GM21528 (cell line): Measurements from ENCODE around the gene FGF6.

ENCODE experiments used
- ATAC-seq: cut with Tn5 transposase; IDR thresholded peaks from one replicate; pipeline ENCODE4 v1.9.1; 2021; ENCODE audit warnings: mild to moderate bottlenecking, moderate library complexity; ENCODE audit not compliant: unreplicated experiment, low FRiP score

The FGF6 gene

DNA sequence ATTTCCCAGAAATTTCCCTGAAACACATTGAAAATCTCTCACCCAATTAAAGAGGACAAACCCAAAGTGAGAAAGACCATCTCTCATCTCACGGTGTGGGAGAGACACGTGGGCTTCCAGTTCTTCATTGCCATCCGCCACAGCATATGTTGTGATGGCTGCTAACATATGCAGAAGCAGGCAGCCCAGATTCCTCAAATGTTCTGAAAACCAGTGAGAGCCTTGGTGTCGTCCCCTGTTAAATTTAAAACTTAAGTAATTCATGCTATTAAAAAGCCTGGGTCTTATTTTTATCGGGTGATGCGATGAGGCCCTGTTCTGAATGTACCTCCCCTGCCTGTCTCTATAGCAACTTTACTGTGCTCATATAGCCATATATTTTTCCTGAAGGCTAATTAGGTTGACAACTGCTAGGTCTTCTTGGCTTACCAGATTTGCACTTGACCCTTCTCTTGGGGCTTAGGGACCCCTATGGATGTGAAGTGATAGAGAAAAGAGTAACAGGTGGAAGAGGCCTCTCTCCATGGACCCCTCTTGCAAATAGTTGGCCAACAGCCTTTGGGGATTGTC, 2.8 kb upstream of the FGF6 start:
- ATAC-seq, result no peak

DNA sequence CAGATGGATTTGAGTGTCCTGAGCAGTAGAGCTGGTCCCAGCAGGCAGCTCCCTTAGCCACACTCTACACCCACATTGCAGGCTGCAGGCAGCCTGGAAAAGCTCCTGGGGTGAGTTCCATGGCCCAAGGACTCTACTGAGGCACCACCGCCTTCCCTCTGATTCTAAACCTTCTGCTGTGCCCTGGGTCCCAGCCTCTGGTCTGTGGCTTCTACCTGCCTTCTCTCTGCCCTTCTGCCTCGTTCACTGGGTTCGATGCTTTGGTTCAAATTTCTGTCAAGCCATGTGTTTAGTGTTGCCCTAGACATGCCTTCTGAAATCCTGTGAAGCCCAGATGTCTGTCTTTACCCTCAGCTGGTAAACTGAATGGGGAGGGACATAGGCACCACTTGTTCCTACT, 1.5 kb upstream of the FGF6 start:
- ATAC-seq, result no peak

DNA sequence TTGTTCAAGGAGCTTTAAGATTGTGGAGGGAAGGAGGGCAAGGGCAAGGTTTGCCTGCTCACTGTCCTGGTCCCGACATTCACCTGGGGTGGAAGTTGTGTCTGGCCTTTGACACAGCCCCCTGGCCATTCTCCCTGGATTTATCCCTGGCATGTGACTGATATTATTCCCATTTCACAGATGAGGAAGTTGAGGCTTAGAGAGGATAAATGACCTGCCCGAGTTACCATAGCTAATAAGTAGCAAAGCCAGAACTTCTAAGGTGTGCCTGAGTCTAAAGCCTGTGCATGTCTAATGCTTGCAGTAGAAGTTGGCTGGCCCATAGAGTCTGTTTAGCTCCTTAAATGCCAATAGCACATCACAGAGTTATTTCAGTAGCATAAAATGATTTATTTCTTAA, 720 bp upstream of the FGF6 start:
- no peak for ATAC-seq

DNA sequence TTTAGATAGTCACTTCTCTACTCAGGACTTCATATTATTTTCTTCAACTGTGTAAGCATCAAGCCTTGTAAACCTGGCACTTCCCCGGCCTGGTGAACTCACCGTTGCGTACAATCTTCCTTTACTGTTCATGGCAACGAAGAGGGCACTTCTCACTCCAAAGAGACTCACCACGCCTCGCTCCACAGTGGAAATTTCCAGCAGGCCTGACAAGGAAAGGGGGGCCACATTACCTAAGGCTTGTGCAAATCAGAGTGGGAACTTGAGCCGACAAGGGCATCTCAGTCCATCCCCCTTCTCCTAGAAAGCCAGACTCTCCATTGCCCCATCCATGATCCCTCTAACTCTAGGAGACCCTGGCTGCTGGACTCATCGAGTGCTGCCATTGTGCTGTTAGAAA, 1.6 kb downstream of the FGF6 start:
- ATAC-seq, result no peak

DNA sequence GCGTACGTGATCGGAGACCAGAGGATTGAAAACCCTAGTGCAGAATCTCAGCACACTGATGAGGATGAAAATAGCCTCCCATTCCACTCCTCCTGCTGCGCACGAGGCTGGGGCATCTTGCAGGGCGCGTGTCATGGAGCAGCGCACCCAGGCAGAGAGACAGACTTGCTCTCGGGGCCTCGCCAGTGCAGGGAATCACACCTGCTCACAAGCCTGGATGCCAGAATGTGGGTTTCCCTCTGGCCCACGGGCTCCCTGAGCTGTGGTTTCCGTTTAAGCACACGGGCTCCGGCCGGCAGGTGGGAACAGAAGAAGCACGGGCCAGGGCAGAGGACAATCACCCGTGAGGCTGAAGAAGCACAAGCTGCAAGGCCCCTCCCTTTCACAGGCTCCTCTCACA, 2.0 kb downstream of the FGF6 start:
- ATAC-seq, result no peak

DNA sequence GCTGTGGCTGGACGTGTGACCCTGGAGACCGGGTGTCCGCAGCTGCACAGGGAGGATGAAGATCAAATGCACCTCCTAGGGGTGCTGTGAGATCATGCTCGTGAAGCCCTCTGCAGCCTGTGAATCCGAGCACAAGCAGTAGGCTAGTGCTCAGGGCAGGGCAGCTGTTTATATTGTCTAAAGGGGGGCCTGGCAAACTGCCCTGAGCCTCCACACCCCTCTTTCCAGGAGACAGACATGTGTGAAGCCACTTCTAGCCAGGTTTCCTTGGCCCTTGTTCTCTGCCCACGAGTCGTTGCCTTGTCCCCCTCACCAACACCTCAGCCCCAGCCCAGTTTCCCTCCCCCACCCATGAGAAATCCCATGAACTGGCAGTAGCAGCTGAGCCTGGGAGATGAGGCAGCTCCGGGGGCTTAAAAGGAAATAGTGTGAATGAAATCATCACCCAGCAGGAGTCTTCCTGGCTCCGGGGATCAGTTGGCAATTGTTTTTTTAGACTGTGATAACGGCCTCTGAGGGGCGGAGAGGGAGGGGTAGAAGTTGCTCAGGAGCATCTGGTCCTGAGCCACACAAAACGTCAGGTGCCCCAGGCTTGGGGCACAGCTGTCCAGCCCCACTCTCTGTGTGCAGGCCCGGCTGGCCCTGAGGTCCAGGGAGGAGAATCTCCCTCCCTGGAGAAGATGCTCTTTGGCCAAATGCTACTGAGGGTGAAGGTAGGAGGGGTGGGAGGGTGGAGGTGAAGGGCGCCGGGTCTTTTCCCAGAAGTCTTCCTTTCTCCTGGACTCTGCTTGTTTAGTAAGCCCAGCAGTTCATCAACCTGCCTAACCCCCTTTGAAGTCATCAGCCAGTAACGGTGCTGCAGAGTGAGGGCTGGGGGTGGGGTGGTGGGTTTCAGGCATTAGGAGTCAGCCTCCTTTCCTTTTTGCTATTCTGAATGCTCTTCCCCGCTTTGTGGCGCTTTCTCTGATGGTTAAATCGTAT, 4.0 kb downstream of the FGF6 start:
- ATAC-seq, result no peak

DNA sequence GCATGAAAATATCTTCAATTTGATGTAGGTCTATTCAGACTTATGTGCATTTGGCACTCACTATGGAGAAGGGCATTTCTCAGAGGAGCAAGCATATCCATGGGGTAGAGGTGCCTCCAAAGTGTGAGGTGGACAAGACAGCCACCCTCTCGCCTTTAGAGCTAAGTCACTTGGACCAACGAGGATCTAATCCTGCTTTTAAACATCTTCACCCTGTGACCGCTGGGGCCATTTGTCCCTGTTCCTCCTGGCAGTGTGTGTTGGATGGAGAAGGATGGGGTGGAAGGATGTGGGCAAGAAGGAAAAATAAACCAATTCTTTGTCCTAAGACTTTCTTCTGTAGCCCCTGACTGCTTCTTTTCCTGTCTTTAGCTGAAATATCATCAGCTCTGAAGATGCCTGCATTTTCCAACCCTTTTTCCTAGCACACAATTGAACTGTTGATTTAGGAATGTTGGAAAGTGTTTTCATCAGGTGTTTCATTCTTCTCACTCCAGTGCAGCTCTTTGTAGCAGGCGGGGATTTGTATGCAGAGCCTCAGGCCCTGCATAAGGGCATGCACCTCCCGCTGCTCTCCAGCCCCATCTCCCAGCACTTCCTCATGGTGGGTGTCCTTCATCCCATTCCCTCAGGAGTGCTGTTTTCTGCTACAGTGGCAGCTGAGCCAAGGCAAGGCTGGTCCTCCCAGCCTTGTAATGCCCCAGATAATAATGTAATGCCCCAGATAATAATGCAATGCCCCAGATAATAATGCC, 5.3 kb downstream of the FGF6 start:
- no peak for ATAC-seq

DNA sequence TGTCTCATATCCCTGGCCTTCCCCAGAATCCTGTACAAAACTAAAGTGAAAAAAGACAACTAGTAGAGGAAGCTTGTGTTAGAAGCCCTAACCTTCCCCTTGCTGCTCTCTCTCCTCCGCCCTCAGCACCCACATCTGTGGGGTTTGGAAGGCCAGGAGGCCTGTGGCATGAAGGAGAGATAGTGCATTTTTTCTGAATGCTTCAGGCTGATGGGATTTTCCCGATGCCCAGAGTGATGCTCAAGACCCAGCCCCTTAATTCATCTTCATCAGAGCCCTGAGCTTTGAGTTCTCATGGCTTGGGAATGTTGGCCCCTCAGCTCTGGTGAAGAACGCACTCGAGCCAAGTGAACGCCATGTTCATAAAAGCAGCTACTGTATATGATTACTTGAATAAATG, 5.9 kb downstream of the FGF6 start:
- no peak for ATAC-seq

DNA sequence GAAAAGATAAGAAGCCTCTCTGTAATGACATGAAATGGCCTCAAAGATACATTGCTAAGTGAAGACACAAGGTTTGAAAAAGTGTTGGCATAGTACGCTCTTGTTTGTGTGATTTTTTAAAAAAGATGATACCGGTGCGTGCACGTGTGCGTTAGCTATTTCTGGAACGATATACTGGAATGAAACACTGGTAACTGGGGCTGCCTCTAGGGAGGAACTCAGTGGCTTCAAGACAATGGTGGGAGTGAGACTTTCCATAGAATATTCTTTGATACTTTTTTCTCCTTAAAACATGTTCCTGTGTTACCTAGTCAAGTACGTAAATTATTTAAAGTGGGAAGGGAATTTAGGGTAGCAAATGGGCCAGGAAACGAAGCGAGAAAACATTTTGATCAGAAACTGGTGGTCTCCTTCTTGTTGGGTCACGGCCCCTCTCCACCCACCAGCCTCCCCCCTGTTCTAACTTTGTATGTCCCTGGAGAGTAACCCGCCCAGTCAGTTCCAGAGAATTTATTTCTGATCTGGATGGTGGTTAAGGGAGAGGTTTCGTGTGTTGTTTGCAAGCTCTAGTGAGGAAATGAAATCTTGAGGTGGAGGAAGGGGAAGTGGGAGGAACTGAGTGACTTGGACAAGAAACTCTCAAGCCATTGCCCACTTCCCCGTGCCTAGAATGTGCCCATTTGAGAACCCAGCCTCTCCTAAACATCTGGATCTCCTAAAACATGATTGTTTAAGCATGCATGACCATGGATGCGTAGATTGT, 6.6 kb downstream of the FGF6 start:
- no peak for ATAC-seq

DNA sequence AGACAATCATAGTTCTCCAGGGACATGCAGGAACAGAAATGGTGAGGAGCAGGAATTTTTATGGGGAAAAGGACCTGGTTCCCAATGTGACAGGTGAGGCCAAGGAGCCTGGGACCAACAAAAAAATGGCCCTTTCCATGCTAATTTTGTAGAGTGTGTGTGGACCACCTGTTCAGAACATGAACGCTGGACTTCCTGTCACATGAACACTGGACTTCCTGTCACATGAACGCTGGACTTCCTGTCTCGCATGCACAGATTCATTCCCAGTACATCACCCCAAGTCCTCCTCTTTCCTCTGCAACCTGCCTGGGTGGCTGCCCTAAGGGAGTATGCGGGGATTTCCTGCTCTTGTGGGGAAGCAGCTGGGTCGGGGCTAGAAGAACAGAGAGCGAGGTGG, 10.1 kb downstream of the FGF6 start:
- no peak for ATAC-seq

DNA sequence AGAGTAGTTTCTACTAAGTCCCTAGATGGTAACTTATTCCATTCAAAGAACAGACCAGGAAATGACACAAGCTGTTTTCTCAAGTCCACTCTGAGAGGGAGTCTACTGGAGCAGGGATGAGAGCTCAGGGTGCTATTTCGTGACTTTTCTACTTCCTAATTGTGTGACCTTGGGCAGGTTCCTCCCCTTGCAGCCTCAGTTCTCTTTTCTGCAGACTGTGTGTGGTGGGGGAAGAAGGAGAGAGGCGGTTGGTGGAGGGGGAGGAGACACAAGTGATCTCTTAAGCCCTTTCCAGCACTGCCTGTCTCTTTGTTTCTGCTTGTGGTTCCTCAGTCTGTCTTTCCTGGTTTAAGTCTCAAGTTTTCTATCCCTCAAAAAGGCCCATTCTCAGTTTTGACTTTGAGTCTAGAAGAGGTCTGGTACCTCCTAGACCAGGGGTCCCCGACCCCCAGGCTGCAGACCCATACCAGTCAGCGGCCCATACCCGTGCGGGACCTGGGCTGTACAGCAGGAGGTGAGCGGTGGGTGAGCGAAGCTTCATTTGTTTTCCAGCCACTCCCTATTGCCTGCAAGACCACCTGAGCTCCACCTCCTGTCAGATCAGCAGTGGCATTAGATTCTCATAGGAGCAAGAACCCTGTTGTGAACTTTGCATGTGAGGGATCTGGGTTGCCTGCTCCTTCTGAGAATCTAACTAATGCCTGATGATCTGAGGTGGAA, 10.7 kb downstream of the FGF6 start:
- no peak for ATAC-seq

DNA sequence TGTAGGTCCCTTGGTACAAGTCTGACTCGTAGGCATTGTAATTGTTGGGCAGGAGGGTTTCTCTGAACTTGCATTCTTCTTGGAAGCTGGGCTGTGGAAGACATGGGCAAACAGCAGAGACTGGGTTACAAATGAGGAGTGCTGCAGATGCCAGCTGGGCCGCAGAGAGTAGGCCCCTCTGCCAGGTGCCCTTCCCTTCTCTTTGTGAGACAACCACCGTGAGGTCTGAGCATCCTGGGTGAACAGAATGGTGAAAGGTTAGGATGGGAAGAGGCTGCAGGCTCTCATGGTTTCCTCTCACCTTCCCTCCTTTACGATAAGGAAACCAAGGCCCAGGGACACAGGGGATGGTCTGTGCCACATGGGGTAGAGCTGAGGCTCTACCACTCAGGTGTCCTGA, 11.3 kb downstream of the FGF6 start:
- ATAC-seq, result no peak

DNA sequence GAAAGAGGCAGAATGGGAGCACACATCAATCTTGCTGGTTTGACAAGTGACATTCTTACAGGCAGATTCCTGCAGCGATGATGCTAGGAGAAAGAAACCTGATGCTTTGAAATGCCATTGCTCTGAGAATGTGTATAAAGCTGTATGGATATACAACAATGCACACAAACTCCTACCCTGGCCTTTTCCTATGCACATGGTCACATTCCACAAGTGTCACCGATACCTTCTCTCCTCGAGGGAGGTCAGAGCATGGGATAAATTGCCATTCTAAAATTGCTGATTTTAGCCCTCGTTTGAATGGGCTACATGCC, 11.9 kb downstream of the FGF6 start:
- ATAC-seq, result no peak

DNA sequence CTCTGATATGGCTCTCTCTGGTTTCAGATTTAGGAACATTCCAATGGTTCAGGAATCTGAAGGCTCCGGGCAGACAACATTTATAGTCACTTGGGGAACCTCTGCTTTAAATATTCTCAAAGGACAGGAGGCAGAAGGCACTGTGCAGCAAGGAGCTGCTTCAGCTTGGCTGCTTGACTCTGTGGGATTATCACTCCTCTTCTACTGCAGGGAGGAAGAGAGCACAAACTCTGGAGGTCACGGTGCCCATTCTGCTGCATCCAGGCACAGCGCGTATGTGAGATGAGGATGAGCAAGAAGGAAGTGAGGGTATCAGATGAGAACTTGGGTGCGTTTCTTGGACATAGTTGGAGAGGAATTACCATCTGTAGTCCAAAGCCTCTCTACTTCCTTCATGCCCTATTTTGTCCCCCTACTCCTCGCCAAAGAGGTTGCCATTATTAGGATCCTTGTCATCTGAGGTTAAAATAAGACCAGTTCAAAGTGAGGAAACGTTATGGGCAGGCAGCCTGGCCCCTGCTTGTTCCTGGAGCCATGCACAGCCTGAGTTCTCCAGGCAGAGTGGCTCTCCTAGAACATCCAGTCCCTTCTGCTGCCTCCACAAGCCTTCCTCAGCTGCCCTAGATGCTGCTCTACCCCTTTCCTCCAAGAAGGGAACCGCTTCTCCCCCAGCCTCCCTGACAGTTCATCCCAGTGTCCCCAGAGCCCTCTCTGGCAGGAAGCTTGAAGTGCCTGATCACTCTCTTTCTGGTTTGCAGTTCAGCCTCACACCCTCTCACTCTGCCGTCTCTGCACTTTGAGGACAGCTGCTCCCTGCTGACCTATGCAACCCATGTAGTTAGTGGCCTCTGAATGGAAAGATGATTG, 12.5 kb downstream of the FGF6 start:
- no peak for ATAC-seq

DNA sequence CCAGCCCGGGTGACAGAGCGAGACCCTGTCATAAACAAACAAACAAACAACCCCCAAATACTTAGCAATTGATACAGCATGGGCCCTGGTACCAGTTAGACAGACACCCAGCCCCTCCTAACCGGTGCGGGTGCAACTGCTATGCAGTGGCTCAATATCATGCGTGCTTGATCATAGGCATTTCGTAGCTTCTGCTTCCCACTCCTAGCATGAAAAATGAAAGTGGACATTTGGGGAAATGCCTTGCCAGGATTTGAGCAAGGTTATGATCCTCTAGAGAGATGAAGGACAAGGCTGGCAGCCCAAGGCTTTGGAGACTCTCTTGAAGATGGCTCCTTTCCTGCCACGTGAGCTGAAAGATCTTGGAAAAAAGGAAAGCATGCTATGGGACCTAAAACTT, 13.7 kb downstream of the FGF6 start:
- ATAC-seq, result no peak

DNA sequence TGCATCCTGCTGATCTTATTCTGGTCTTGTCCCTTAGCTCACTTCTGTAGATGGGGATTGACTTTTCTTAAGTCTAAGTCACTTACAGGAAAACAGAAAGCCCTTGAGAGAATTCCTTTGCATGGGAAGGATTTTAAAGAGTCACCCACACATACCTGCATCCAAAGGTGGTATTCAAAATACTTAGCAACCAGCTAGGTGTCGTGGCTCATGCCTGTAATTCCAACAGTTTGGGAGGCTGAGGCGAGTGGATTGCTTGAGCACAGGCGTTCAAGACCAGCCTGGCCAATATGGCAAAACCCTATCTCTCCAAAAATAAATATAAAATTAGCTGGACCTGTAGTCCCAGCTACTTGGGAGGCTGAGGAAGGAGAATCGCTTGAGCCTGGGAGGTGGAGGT, 14.2 kb downstream of the FGF6 start:
- no peak for ATAC-seq

DNA sequence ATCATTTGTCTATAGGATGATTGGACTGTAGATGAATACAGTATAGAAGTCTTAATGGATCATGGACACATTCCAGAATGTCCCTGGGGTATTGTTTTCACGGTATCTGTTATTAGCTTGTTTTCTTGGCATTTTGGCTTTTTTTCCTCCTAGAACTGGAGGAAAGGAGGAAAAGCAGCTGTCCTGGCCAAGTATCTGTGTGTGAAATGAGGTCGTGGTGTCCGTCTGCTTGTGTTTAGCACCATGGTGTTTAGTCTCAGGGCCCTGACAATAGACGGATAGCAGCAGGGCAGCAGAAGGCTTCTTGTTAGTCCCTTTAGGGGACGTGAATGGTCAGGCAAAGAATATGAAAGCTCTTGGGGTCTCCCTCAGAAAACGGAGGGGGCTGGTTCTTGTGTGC, 21.2 kb downstream of the FGF6 start:
- no peak for ATAC-seq

DNA sequence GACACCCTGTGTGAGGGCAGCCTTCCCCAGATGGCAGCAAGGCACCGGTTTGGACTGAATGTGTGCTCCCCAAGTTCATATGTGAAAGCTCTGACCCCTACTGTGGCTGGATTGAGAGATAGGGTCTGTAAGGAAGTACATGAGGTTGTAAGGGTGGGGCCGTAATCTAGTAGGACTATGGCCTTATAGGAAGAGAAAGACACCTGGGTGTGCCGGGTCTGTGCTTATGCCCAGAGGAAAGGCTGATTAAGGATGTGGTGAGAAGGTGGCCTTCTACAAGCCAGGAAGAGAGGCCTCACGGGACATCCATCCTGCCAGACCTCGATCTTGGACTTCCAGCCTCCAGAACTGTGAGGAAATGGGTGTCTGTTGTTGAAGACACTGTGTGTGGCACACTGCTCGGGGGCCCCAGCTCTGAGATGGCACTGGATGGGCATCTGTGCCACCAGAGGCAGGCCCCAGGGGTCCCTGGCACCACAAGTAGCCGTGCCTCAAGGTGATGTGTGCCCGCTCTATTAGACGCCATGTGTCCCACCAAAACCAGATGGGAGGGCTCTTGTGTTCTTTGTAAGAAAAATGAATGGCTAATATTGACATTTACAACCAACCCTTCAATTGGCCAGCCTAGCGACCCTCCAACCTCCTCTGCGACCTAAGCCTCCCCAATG, 22.0 kb downstream of the FGF6 start:
- ATAC-seq, result no peak

DNA sequence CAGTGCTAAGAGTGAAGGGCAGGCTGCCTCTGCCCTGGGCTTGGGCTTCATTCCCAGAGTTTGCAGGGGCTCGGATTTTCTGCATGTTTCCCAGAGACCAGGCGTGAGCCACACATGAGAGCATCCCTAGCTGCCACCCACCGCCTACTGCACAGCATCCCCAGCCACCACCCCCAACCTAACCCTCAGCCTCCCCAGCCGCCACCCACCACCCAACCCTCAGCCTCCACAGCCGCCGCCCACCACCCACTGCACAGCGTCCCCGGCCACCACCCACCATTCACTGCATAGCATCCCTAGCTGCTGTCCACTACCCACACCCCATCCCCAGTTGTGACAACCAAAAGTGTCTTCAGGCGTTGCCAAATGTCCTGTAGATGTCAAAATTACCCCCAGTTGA, 22.6 kb downstream of the FGF6 start:
- ATAC-seq, result no peak
